Endodermal cell (in vitro differentiated cells): ENCODE results near the gene MMAB. TPM values are rescaled to one million over a fixed set of nuclear protein-coding genes. Genes with fewer than 3 reads are reported as not detected.

ENCODE experiments used
- DNase-seq: peaks from one replicate; pipeline ENCODE4 v3.0.0-alpha.2; 2017
- H3K27ac ChIP-seq: 2 replicates; pipeline ENCODE4 v1.5.1; 2013; ENCODE audit warnings: mild to moderate bottlenecking, low read depth, low read length, moderate library complexity
- H3K27me3 ChIP-seq: 2 replicates; pipeline ENCODE4 v1.6.1; 2013; ENCODE audit warnings: mild to moderate bottlenecking, low read length, moderate library complexity; ENCODE audit not compliant: insufficient read depth, control insufficient read depth, poor library complexity, severe bottlenecking
- H3K36me3 ChIP-seq: 2 replicates; pipeline ENCODE4 v1.7.0; 2013; ENCODE audit warnings: mild to moderate bottlenecking, low read length, moderate library complexity; ENCODE audit not compliant: control insufficient read depth, insufficient read depth
- H3K4me1 ChIP-seq: one replicate; pipeline ENCODE4 v1.7.0; 2013; ENCODE audit warnings: low read length; ENCODE audit not compliant: control insufficient read depth, insufficient read depth
- H3K4me3 ChIP-seq: 2 replicates; pipeline ENCODE4 v1.5.1; 2013; ENCODE audit warnings: mild to moderate bottlenecking, low read length, moderate library complexity
- H3K9ac ChIP-seq: 2 replicates; pipeline ENCODE4 v1.6.1; 2013; ENCODE audit warnings: mild to moderate bottlenecking, low read length, moderate library complexity; ENCODE audit not compliant: poor library complexity, severe bottlenecking; ENCODE audit errors: extremely low read depth
- H3K9me3 ChIP-seq: 2 replicates; pipeline ENCODE4 v1.6.1; 2013; ENCODE audit warnings: mild to moderate bottlenecking, low read length, moderate library complexity; ENCODE audit not compliant: control insufficient read depth
- H3K27ac Mint-ChIP-seq: 2 replicates; pipeline ENCODE4 v1.8.0; 2020; ENCODE audit warnings: mixed read lengths
- H3K27me3 Mint-ChIP-seq: 2 replicates; pipeline ENCODE4 v1.8.0; 2021; ENCODE audit warnings: mild to moderate bottlenecking, mixed read lengths; ENCODE audit not compliant: insufficient read depth
- H3K36me3 Mint-ChIP-seq: 2 replicates; pipeline ENCODE4 v1.8.0; 2020; ENCODE audit warnings: low read depth, mixed read lengths
- H3K4me1 Mint-ChIP-seq: 2 replicates; pipeline ENCODE4 v1.8.0; 2020; ENCODE audit warnings: mixed read lengths
- H3K4me3 Mint-ChIP-seq: 2 replicates; pipeline ENCODE4 v1.8.0; 2020; ENCODE audit warnings: mild to moderate bottlenecking, moderate library complexity, mixed read lengths
- H3K9me3 Mint-ChIP-seq: 2 replicates; pipeline ENCODE4 v1.8.0; 2020; ENCODE audit warnings: mild to moderate bottlenecking, mixed read lengths
- WGBS, 2 experiments: methylation state at CpG; one replicate each; pipeline versions ENCODE4 v1.1.5 to v1.1.7; 2013; ENCODE audit warnings: missing lambda C conversion rate in 2 of 2, mixed read lengths in 1 of 2; ENCODE audit not compliant: insufficient coverage in 1 of 2, insufficient read length in 1 of 2; 5-methylcytosine and 5-hydroxymethylcytosine counted together
- total RNA-seq, 2 donors: library from RNA; stranded (reverse); fragmentation: NEBNext Ultra II Directional in 1 of 2; extraction: Animal tissue kit (Norgen Biotek cat#: 25700) in 1 of 2; gene quantifications; 2 replicates in 1 of 2; 3 replicates in 1 of 2; pipeline ENCODE4 v1.2.1, GENCODE V29; 2021
- TF ChIP-seq, protein P1 (sequence below): fragments of 200-600 bp; sonication (generic); conservative IDR thresholded peaks from 2 replicates; pipeline ENCODE4 v1.5.0; 2021; ENCODE audit warnings: antibody characterized with exemption, mild to moderate bottlenecking

The MMAB gene
- total RNA-seq, 2 donors from 2014 or later, result 24.9 to 28.2 TPM

DNA sequence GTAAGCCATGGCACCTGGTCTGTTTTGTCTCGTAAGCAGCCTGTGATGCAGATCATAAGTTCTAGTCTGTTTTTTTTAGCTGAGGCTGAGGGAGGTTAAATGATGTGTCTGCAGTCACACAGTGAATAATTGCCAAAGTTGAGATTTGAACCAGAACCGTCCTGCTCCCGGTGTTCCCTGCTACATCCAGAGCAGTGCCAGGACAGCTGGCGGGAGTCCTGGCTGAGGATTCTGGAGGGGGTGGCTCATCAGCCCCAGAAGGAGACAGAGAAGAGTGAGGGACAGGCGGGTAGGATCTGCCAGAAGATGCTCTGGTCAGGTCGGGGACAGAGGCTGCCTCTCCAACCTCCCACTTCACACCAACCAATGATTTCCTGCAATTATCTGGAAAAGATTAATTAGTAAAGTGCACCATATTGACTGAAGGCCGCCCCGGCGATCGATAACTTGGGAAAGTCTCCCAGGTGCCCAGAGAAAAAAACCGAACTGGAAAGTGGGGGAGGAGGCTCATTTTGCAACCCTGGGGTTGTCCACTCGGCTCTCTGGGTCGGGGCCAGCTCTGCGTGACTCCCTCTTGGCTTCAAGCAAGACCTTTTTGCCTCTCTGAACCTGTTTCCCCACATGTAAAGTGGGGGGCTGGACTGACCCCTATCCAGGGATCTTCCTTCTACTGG, 42.4 kb upstream of the MMAB start:
- Mint-ChIP-seq H3K27ac (no peak overlapping the region), H3K4me3 (no peak overlapping the region), H3K27me3 (peaks cover 9% of the 10 kb centered on the region), H3K9me3 (no peaks in the 10 kb centered on the region), H3K36me3 (no peaks in the 10 kb centered on the region), H3K4me1 (peaks cover 7% of the 10 kb centered on the region)
- TF ChIP-seq, protein P1, sequence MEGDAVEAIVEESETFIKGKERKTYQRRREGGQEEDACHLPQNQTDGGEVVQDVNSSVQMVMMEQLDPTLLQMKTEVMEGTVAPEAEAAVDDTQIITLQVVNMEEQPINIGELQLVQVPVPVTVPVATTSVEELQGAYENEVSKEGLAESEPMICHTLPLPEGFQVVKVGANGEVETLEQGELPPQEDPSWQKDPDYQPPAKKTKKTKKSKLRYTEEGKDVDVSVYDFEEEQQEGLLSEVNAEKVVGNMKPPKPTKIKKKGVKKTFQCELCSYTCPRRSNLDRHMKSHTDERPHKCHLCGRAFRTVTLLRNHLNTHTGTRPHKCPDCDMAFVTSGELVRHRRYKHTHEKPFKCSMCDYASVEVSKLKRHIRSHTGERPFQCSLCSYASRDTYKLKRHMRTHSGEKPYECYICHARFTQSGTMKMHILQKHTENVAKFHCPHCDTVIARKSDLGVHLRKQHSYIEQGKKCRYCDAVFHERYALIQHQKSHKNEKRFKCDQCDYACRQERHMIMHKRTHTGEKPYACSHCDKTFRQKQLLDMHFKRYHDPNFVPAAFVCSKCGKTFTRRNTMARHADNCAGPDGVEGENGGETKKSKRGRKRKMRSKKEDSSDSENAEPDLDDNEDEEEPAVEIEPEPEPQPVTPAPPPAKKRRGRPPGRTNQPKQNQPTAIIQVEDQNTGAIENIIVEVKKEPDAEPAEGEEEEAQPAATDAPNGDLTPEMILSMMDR, result no peak
- no peak overlapping the region for H3K27ac ChIP-seq
- H3K9me3 ChIP-seq, result no peaks in the 10 kb centered on the region
- DNase-seq, result no peak
- H3K27me3 ChIP-seq, result no peaks in the 10 kb centered on the region
- H3K36me3 ChIP-seq, result no peaks in the 10 kb centered on the region
- 90 to 91% methylated on average over 5 to 13 of the region's 14 CpGs for WGBS, 2 experiments
- H3K9ac ChIP-seq, result no peak overlapping the region
- no peak overlapping the region for H3K4me3 ChIP-seq
- H3K4me1 ChIP-seq, result no peaks in the 10 kb centered on the region

DNA sequence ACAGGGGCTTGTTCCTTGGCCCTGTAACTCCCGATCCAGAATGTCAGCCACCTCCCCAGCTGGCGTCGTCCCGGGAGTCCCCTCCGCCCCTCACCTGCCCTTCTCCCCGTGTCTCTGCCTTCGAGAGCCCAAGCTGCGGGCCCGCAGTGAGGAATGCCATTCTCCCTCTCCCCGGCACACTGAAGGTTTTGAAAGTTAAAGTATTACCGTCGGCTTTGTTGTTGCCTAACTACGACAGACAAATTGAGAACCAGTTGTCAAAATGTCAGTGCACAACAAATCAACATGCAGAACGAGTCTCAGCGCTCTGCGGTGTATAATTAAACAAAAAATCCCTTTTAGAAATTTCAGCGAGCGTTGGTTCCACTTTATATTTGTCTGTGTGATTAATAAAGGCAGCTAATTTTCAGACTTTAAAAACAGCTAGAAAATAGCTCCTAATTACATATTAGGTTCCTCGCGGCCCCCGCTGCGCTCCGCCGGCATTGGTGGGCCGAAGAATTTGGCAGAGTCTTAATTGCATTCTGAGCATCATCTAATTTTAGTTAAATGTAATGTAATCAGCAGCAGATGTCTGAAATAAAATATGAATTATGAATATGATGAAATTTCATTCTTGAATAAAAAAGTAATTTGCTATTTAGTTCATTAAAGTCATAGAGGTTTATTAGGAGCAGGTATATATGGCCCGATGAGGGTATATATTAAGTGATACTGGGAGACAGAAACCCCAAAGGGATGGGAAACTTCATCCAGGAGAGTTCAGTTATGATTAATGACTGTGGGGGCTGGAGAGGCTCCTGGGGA, 40.5 kb upstream of the MMAB start:
- TF ChIP-seq, protein P1, result no peak
- Mint-ChIP-seq H3K36me3 (no peaks in the 10 kb centered on the region), H3K27me3 (peaks cover 12% of the 10 kb centered on the region), H3K9me3 (no peaks in the 10 kb centered on the region), H3K27ac (no peak overlapping the region), H3K4me1 (peaks cover 7% of the 10 kb centered on the region), H3K4me3 (no peak overlapping the region)
- H3K4me3 ChIP-seq, result no peak overlapping the region
- H3K9me3 ChIP-seq, result no peaks in the 10 kb centered on the region
- DNase-seq, result peak; percentile 75
- H3K9ac ChIP-seq, result no peak overlapping the region
- 74 to 87% methylated on average over 19 to 26 of the region's 26 CpGs for WGBS, 2 experiments
- no peaks in the 10 kb centered on the region for H3K4me1 ChIP-seq
- no peaks in the 10 kb centered on the region for H3K36me3 ChIP-seq
- no peaks in the 10 kb centered on the region for H3K27me3 ChIP-seq
- H3K27ac ChIP-seq, result peak overlapping the region; percentile 13

DNA sequence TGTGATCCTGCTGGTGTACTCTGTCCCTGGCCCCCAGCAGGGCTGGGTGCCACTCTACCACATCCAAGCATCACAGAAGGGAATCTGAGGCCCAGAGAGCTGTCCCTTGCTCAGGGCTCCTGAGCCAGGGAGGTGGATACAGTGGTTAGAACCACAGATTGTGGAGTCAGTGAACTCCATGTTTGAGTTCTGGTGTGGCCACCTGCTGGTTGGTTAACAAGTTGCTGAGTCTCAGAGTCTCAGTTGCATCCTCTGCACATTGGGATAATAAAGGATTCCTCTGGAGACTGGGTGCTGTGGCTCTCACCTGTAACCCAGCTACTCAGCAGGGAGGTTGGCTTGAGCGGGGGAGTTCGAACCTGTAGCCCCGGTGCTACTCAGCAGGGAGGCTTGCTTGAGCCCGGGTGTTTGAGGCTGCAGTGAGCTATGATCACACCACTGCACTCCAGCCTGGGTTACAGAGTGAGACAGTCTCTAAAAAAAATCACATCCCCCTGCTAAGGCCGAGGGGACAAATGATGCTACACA, 39.7 kb upstream of the MMAB start:
- Histone ChIP-seq H3K27ac (no peak overlapping the region), H3K9ac (no peak overlapping the region), H3K4me3 (no peak overlapping the region), H3K9me3 (no peaks in the 10 kb centered on the region), H3K36me3 (no peaks in the 10 kb centered on the region), H3K4me1 (no peaks in the 10 kb centered on the region), H3K27me3 (no peaks in the 10 kb centered on the region)
- peak; percentile 82 for DNase-seq
- Mint-ChIP-seq H3K9me3 (no peaks in the 10 kb centered on the region), H3K36me3 (no peaks in the 10 kb centered on the region), H3K27ac (no peak overlapping the region), H3K27me3 (peaks cover 12% of the 10 kb centered on the region), H3K4me1 (peaks cover 7% of the 10 kb centered on the region), H3K4me3 (no peak overlapping the region)
- TF ChIP-seq, protein P1, result peak; percentile 71
- WGBS, 2 experiments, result 49 to 50% methylated on average over 4 to 5 of the region's 5 CpGs
